ENCODE measurements around the gene SRRM3.
"Not testable (repeated sequence)": the region's sequence is repeated elsewhere in the genome, so short reads cannot be mapped to it uniquely, and the experiment has no call there.

Gene SRRM3

DNA sequence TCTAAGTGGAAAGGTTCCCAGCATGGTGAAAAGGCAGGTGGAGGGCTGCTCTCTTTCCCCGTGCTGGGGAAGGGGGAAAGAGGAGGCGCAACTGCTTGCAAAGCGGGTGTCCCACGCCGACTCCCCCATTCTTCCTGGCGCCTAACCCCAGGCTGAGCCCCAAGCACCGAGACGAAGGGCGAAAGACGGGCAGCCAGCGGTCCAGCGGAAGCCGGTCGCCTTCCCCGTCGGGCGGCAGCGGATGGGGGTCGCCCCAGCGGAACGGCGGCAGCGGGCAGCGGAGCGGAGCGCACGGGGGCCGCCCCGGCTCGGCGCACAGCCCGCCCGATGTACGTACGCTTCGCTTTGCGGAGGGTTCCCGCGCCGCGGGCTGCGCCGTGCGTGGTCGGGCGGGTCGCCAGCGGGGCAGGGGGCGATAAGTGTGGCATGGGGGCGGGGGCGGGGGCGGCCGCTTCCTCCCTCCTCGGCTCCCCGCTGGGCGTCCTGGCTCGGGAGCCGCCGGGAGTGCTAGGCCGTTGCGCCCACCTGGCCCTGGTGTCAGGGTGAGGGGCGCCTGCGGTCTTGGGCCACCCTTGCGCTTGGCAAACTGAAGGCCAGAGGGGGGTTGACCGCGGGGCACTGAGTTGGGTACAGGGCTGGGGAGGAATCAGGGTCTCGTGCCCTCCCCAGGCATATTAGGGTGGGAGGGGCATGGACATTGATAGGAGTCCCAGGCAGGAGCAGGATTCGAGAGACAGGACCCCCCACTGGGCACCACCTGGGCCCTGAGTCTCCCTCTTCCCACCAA, 65.6 kb downstream of the SRRM3 start:
- no peak for DNase-seq

DNA sequence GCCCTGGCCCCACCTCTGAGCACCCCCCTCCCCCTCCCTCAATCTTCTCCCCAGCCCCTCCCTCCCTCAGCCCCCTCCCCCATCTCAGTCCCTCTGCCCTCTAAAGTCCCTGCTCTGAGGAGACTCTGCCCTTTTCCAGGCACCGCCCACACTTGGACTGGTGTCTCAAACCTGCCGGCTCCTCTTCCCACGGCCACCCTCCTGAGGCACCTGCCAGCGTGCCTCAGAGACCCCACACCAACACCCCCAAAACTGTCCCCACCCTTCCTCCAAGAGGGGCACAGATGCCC, 66.1 kb downstream of the SRRM3 start:
- no peak for DNase-seq

DNA sequence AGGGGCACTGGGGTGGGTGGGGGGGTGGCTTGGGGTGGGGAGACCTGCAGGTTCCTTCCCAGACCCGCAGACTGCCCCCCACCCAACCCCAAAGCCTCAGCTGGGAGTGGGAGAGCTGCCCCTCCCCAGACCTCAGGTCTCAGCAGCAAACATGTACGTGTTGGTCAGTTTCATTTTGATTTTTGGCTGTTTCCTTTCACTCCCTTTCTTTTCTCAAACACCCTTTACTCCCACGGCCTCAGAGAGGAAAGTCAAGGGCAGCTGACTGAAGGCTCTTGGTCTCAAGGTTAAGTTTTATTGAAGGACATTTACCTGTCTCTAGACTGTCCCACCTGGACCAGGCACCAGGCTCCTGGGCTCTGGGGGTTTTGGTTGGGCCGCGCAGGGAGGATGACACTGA, 66.7 kb downstream of the SRRM3 start:
- no peak for DNase-seq

DNA sequence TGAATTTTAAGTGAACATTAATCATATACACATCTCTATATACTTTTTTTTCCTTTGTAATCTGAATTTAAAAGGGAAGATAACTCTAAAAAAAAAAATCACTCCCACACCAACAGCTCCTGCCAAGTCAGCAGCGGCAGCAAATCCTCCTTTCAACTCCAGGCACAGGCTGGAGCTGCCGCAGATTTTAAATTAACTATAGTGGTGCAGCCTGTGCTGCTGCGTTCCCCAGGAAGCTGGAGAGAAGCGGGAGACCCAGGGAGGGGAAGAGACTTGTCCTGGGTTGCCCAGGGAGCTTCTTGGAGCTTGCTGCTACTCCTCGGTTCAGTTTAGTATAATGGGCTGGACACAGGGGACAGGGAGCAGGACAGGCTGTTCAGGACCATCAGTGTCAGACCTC, 68.2 kb downstream of the SRRM3 start:
- no peak for DNase-seq

DNA sequence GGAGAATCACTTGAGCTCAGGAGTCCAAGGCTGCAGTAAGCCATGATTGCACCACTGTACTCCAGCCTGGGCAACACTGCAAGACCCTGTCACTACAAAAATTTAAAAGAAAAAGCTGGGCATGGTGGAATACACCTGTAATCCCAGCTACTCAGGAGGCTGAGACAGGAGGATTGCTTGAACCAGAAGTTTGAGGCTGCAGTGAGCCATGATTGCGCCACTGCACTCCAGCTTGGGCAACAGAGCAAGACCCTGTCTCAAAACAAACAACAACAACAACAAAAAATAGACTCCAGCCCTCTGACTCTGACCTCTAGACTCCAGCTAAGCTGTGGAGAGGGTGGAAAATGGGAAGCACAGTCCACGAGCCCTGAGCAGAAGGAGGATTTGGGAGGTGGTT, 69.7 kb downstream of the SRRM3 start:
- DNase-seq: not testable (repeated sequence)

DNA sequence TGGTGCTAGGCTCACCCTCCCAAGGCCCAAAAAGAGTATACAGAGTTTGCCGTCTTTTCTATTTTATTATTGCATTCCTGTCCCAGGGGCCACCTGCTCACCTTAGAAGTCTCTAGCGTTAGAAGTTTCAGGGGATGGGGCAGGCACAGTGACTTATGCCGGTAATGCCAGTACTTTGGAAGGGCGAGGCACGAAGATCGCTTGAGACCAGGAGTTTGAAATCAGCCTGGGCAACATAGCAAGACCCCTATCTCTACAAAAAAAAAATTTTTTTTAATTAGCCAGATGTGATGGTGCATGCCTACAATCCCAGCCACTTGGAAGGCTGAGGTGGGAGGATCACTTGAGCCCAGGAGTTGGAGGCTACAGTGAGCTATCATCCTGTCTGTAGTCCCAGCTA, 70.4 kb downstream of the SRRM3 start:
- DNase-seq: no peak

DNA sequence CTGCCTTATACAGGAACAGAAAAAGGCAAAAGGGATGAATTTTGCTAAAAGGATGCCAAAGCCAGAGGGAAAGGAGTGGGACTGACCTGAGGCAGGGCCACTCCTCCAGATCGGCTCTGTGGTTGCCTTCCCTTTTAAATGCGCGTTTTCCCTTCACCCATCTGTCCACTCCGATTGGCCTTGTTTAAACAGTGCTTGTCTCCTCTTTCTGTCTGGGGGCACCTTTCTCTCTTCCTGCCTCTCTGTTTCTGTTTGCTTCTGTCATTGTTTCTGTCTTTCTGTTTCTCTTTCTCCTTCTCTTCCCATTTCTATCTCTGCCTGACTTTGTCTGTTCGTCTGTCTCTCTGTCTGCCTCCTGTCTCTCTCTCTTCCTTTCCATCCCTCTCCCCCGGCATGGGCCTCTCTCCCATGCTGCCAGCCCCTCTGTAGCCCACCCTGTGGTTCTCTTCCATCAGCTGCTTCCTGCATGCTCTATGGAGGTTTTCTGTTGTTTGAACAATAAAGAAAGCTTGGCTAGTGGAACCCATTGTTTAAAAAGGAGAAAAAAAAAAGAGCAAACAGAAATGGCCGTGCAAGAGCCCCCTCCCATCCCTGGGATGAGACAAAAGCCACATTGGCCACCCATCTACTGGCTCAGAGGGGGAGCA, 71.3 kb downstream of the SRRM3 start:
- DNase-seq: no peak

DNA sequence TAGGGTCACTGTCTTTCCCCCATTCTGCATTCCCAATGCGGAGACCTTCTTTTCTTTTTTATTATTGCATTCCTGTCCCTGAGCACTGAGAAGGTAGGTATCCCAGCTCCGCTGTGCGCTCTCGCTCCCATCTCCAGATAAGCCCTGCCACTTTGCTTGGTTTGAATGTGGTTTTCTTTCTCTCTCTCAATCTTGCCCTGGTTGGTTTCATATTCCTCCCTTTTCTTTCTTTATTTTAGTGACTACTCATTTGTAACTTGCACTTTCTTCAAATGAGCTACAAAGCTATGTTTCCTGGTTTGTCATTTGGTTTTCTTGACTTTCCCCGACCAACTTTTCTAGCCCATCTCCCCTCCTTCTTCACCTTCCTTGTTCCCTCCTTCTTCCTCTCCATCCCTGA, 71.8 kb downstream of the SRRM3 start:
- DNase-seq: no peak

DNA sequence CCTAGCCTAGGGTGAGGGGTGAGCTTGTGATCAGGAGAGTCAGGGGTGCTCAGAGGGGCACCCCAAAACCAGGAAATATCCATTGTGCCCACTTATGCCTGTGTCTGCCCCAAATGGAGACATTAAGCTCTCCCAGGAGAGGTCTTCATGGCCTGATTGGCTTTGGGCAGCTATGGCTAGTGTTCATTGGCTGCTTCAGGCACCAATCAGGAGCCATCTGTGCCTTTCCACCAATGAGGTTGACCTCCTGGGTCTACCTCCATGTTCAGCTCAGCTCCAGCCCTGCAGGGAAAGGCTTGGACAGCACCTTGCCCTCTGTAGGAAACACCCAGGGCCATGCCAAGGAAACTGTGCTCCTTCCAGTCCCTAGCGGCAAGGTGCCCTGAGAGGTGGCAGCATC, 76.8 kb downstream of the SRRM3 start:
- no peak for DNase-seq

DNA sequence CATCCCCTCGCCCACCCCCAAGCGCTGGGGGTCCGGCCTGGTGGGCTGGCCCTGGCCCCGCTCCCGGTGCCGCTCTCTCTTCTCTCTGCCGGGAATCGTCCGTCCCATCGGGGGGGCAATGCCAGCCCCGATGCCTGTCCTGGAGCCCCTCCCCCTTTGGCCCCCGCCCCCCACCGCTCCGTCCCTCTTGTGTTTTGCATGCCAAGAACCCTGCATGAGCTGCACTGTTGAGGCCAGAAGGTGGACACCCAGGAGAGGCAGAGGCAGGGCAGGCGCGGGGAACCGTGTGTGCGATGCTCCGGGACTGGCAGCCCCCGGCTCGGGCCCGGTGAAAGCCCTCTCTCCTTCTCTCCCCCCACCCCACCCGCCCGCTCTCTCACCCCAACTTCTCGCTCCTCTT, 78.7 kb downstream of the SRRM3 start:
- DNase-seq: no peak

DNA sequence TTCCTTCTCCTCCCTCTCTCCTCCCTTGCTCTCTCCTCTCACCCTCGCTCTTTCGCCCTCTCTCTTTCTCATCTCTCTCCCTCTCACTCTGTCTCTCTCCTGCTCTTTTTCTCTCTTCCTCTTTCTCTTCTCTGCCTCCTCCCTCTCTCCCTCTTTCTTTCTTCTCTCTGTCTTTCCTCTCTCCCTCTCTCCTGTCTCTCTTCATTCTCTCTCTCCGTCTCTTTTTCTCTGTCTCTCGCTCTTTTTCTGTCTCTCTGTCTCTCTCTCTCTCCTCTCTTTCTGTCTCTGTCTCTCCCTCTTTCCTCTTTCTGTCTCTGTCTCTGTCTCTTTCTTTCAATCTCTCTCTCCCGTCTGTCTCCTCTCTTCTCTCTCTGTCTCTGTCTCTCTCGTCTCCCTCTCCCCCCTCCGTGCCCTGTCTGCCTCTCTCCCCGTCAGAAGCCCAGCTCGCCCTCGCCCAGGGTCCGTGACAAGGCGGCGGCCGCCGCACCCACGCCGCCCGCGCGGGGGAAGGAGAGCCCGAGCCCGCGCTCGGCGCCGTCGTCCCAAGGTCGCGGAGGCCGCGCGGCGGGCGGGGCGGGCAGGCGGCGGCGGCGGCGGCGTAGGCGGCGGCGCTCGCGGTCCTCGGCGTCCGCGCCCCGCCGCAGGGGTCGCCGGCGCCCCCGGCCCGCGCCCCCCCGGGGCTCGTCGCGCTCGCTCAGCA, 79.5 kb downstream of the SRRM3 start:
- no peak for DNase-seq

DNA sequence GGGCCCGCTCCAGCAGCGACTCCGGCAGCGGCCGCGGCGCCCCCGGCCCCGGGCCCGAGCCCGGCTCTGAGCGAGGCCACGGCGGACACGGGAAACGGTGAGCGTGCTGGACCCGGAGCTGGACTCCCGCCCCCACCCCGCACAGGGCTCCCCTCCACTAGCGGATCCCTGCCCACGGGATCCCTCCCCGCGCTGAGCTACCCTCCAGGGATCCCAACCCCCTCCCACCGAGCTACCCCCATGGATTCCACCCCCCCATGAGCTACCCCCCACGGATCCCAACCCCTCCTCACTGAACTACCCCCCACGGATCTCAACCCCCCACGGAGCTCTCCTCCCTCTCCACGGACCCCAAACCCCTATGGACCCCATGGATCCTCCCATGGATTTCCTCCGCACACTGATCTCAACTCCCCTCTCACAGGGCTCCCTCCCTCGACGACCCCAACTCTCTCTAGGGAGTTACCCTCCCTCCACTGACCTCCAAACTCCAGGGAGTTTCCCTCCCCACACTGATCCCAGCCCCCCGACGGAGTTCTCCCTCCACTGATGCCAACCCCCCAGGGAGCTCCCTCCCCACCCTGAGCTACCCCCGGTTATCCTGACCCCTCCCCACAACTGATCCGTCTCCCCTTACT, 80.1 kb downstream of the SRRM3 start:
- DNase-seq: no peak

DNA sequence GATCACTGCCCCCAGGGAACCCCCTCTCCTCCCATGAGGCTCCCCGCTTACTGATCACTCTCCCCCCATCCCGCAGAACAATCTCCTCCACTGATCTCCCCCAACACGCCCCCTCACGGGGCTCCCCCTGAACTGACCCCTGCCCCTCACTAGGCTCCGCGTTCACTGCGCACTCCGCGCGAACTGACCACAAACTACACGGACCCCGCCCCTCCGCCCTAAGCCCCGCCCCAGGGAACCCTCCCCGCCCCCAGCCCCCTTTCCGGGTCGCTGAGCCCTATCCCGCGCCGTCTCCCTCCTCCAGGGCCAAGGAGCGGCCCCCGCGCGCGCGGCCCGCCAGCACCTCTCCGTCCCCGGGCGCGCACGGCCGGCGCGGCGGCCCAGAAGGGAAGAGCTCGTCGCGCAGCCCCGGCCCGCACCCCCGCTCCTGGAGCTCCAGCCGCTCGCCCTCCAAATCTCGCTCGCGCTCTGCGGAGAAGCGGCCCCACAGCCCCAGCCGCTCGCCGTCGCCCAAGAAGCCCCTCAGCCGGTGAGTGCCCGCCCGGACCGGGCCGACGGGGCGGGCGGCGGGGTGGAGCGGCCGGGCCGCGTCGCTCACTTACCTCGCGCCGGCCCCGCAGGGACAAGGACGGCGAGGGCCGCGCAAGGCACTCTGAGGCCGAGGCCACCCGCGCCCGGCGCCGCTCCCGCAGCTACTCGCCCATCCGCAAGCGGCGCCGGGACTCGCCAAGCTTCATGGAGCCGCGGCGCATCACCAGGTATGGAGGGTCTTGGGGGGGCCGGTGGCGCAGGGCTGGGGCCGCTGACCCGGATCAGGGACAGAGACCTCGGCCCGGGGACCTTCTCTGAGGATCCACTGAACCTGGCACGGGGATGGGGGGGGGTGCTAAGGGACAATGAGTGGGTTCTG, 80.9 kb downstream of the SRRM3 start:
- peak in 1 of 2 experiments; percentile 16 for DNase-seq

DNA sequence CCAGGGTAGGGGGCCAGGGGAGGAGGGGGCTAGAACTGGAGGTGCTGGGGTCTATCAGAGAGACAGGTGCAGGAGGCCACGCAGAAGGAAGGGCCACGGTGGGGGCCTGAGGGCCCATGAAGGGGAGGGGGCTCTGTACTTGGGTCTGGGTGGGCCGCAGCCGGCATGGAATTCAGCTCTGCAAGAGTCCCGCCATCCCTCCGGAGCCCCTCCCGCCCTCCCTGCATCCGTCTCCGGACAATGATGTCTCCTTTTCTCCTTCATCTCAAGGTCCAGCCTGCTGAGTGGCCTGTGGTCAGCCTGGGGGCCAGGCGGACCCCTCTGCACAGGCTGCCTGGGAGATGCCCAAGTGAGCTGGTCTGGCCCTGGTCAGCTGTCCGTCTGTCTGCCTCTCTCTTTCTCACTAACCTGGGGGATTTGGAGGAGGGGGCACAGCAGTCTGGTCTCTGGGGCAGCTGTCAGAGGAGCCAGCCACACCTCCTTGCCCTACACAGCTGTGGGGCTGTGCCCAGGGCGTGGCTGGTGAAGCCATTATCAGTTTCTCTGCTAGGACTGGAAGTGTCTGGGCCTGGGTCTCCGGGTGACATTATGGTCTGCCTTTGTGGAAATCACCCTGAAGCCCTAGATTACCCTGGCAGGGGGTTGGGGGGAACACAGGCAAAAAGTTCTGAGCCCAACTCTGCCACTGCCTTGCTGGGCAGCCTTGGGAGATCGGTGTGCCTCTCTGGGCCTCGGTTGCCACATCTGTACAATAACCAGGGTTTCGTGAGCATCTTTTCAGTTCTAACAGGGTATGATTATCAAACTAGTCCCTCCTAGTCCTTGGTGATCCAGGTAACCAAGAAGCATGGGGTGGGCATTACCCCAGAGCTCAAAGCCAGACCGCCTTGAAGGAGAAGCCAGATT, 81.8 kb downstream of the SRRM3 start:
- DNase-seq: no peak

DNA sequence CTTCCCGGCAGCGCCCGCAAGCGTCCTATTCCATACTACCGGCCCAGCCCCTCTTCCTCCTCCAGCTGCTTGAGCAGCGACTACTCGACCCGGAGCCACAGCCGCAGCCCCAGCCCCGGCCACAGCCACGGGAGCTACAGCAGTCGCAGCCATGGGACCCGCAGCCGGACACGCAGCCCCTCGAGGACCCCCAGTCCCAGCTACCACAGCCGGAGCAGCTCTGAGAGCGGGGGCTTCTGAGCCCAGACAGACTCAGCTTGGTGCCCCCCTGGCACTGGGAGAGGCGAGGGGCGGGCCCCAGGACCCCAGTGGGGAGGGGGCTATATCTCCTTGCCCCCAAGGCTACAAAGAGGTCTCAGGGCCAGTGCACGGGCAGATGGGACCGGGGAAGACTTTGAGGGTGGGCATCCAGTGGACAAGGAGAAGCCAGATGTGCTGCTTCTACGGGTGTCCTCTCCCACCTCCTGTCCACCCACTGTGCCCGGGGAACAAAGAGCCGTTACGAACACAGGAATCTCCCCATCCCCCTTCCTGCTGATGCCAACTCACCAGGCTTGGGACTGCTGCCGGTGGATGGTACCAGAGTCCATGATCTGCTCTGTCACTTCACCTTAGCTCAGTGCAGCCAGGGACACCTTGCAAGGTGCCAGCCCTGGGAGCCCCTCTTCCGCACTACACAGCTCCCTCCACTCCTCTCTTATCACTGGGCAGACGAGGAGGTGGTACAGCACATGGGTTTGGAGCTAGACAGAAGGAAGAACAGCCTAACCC, 84.1 kb downstream of the SRRM3 start:
- no peak for DNase-seq

DNA sequence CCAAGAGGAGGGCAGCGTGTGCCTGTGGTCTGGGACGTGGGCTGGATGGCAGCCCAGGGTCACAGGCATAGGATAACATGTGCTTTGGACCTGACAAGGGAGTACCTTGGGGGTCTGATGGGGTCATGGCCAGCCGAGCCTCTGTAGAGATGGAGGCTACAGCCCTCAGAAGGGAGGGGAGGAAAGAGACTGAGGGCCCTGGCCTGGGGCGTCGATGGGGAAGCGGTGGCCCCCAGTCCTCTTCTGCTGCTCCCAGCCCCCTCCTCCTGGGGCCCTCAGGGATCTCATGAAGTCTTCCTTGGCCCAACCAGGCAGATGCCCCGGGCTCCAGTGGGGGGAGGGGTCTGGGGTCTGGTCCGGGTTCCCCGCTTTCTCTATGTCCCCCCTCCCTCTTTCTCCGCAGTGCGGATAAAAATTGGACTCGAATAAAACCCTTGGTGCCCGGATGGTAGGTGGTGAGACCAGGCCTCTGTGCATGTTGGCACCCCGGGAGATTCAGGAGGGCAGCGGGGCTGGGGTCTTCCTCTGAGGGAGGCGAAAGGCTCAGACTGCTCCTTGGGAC, 85.2 kb downstream of the SRRM3 start:
- DNase-seq: no peak

DNA sequence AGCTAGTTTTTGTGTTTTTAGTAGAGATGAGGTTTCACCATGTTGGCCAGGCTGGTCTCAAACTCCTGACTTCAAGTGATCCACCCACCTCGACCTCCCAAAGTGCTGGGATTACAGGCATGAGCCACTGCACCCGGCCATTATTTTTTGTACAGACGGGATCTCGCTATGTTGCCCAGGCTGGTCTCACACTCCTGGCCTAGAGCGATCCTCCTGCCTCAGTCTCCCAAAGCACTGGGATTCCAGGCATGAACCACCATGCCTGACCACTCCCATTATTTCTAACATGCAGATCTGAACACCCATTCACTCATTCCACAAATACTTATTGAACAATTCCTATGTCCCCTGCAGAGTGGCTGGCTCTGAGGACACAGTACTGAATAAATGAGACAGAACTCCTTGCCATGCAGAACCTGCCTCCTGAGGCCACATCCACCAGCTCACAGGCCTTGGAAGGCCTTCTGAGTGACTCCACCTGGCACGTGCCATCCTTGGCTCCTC, 89.2 kb downstream of the SRRM3 start:
- DNase-seq: not testable (repeated sequence)

DNA sequence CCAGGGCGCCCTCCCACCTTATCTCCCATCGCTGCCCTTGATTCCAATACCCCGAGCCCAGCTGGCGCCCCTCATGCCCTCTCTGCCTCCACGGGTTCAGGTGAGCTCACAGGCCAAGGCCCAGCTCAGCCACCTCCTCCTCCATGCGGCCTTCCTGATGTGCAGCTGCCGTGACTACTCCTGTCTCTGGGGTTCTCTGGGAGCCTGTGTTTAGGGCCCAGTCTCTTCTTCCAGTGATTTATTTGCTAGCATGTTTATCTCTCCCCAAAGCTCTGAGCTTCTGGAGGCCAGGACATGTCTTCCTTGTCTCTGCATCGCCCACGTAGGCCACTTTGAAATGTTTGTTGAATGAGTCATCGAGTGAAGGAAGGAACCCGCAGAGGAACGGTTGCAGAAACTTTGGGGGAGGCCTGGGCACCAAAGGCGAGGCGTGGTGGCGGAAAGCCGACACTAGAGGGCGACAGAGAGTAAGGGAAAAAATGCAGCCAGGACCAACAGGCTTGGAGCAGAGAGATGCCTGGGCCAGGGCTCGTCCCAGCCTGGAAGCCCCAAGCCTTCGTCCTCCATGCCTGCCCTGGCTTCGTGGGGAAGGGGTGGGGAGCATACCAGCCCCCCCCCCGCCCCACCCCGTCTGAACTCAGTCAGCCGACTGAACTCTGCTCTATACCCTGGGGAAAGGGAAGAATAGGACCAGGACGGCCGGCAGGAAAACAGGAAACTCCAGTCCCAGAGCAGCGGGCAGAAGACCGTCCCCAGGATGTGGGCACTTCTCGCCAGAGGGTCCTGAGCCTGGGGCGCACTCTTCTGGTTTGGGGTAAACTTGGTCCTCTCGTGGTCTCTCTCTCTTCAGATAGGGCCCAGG, 89.9 kb downstream of the SRRM3 start:
- DNase-seq: peak; percentile 95 to 97

DNA sequence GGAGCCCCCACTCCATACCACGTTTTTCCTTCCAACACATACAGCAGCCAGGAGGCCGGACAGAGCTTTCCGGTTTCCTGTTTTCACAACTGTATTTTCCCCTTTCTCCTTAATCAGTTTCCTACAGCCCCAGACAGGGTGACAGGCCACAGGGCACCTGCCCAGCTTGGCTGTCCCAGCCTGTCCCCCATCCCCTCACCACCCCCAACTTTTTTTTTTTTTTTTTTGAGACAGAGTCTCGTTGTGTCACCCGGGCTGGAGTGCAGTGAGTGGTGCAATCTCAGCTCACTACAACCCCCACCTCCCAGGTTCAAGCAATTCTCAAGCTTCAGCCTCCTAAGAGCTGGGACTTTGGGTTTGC, 90.5 kb downstream of the SRRM3 start:
- no peak for DNase-seq
